GM19351 (cell line): ENCODE measurements around the gene ANKRD6.

Source experiments
- ATAC-seq: cut with Tn5 transposase; IDR thresholded peaks from one replicate; pipeline ENCODE4 v1.9.1; 2021; ENCODE audit warnings: mild to moderate bottlenecking, moderate library complexity; ENCODE audit not compliant: unreplicated experiment

Gene ANKRD6

DNA sequence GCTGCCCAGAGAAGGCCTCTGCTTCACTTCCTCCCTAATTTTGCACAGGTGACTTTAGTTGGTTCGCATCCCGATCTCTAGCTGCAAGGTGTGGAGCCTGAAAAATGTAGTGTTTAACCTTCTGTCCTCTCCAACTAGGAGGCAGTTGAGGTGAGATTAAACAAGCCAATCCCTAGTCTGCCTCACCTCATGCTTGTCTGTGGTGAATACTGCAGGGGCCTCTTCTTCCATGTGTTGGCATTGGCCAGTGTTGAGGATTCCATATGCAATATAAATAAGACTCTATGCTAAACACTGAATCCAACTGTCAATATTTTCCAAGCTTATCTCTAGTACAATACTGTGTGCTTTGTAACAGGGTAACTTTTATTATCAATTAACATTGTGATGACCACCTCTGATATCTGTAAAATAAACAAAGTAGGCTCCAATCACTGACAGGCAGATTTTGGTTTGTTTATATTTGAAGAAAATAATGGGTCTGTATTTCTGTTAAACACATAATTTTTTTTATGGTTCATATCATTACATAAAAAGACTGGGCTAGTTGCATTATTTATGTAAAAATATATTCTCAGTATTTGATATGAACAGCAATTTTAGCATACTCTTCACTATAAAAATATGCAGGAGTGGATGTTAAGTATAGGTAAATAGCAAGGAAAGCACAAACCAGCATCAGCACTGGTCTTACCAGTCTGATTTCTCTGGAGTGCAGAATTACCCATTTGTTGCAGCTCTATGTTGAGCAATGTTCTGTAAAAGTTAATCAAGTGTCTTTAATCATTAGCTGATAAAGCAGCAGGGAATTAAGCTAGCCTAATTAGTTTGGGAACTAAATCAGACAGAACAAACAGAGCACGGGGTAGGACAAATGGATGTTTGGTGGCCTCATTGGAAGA, 74.0 kb downstream of the ANKRD6 start:
- no peak for ATAC-seq

DNA sequence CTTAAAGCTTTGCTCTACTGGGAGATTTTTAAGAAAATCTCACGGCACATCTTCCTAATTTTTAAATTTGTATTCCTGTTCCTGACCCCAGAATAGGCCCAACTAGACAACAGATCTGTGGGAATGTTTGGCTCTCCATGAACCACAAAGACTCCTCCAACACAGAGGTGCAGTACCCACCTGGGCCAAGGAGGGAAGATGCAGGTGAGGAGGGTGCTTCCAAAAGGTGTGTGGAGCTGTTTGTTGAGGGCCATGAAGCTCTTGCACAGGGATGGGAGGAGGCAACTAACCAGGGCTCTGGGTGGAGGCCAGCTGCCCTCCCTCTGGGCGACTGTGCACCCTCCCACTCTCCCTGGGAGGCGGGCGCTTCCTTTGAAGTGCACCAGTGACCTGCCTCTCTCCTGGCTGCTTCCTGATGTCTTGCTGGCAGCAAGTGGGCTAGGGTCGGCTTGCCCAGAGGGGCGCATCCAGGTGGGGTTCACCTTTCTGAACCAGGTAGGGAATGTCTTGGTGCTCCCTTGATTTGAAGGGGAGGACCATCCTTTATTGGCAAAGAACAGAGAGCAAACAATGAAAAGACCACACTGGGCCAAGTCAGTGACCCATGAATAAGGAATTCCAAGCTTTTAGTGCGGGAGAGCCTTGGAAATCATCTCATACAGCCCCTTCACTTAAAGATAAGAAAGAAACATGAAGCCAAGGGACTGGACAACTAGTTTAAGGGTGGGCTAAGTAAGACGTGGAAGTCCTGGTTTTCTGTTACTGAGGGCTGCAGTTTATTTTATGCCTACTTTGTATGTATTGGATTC, 76.0 kb downstream of the ANKRD6 start:
- no peak for ATAC-seq

GRCh38 chr6:89509777-89510281, 76.9 kb downstream of the ANKRD6 start:
- ATAC-seq, result no peak

DNA sequence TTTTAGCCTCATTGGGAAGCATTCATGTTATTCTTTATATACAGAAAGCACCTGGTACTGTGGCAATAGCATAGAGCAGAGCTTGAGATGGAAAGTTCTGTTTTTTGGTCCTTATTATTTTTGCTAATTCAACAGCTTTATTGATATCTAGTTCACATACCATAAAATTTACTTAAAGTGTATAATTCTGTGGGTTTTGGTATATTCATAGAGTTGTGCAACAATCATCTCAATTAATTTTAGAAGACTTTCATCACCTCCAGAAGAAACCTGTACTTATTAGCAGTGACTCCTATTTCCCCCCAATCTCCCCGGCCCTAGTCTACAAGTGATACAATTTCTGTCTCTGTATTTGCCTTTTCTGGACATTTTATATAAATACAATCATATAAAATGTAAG, 77.4 kb downstream of the ANKRD6 start:
- no peak for ATAC-seq

- no peak for ATAC-seq
Measured at GRCh38 chr6:89518352-89519055, 85.6 kb downstream of the ANKRD6 start.

GRCh38 chr6:89520736-89521135, 87.8 kb downstream of the ANKRD6 start:
- ATAC-seq, result no peak

GRCh38 chr6:89522778-89523177, 89.8 kb downstream of the ANKRD6 start:
- no peak for ATAC-seq

DNA sequence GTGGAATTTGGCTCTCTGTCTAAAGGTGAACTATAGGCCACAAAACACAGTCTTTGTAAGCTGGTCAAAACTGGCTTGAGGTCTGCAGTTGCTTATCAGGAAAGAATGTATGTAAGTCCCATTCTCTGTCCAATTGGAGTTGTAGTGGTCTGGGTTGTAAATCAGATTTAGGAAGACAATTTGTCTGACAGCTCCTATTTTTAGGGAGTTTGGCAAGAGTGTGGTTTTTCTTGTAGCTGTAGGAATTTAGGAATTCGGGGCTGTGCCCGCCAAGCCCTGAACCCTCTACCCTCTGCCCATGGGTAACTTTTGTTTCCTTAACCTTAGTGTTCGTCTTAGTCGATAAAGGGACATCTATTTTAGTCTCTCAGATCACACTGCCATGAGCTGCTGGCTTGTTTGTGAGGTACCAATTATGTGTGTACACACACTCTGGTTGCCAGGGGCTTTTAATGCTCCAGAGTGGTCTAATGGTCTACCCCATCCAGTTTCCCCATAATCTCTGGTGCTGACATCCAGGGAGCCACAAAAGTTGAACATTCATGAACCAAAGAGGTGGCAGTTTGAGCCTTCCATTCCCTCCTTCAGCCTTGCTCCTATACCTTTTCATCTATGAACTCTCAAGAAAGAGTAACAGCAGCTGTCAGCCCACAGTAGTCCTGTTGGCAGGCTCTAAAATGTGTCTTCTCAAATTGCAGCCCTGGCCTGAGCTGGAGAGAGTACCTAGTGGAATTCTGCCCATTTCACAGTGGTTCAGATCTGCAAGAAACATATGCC, 93.0 kb downstream of the ANKRD6 start:
- no peak for ATAC-seq

GRCh38 chr6:89526563-89526869, 93.6 kb downstream of the ANKRD6 start:
- ATAC-seq, result no peak

GRCh38 chr6:89527634-89528033, 94.7 kb downstream of the ANKRD6 start:
- no peak for ATAC-seq

- ATAC-seq, result no peak
Measured at GRCh38 chr6:89528866-89529265, 95.9 kb downstream of the ANKRD6 start.

DNA sequence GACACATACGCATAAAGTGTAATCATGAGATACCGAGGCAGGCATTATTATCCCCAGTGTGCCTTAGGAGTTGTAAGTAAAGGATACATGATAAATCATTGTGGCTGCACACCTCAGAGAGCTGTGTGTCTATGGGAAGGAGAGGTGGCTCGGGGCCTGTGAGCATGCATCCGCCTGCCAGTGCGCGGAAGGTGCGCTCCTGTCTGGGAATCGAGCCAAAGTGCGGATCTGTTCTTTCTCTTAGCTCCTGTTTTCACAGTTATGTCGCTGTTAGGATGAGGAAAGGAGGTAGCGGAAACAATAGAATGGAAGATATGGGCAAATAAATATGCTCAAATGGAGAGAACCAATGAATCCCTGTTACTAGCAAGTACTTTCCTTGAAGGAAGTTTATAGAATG, 98.0 kb downstream of the ANKRD6 start:
- no peak for ATAC-seq

DNA sequence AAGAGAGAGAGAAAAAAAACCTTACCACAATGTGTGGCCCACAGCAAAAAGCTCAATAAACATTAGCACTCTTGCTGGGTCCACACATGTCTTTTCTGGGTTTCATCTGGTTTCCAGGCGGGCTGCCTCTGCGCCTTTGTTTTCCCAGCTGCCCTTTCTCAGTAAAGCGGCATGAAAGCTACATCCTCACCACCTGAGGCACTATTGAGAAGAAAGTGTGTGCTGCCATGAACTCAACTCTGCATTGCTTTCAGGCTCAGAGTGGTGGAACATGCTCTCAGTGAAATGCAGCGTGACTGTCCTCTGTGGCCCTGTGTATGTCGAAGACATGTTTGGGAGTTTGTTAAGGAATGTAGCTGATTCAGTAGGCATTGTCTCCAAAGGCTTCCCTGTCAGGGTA, 103.3 kb downstream of the ANKRD6 start:
- ATAC-seq, result no peak

DNA sequence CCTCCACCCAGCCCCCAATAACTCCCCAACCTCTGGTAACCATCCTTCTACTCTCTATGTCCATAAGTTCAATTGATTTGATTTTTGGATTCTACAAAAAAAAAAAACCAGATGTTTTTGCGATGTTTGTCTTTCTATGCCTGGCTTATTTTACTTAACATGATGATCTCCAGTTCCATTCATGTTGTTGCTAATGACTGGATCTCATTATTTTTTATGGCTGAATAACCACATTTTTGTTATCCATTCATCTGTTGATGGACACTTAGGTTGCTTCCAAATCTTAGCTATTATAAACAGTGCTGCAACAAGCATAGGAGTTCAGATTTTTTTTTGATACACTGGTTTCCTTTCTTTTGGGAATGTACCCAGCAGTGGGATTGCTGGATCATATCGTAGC, 106.8 kb downstream of the ANKRD6 start:
- ATAC-seq, result no peak

GRCh38 chr6:89542081-89542857, 109.3 kb downstream of the ANKRD6 start:
- no peak for ATAC-seq

- ATAC-seq, result no peak
Measured at GRCh38 chr6:89542866-89543265, 109.9 kb downstream of the ANKRD6 start.

GRCh38 chr6:89547281-89547680, 114.3 kb downstream of the ANKRD6 start:
- ATAC-seq, result no peak

DNA sequence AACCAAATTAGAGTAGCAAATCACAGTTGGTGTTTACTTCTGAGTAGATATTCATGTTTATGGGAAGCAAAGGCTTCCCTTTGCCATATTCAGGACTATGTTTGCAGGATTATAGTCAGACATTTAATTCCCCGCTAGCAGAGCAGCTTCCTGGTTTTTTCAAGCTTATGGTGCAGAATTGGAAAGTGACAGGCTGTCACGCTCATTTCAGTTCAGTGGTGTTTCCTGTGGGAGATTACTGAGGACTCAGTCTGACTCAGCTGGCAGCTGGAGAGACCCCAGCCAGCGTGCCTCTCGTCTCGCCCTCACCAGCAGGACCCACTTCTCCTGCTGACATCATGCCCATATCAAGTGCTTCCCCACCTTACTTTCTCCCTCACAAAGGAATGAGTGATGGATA, 120.5 kb downstream of the ANKRD6 start:
- ATAC-seq, result no peak

- no peak for ATAC-seq
Measured at GRCh38 chr6:89554106-89554505, 121.2 kb downstream of the ANKRD6 start.

DNA sequence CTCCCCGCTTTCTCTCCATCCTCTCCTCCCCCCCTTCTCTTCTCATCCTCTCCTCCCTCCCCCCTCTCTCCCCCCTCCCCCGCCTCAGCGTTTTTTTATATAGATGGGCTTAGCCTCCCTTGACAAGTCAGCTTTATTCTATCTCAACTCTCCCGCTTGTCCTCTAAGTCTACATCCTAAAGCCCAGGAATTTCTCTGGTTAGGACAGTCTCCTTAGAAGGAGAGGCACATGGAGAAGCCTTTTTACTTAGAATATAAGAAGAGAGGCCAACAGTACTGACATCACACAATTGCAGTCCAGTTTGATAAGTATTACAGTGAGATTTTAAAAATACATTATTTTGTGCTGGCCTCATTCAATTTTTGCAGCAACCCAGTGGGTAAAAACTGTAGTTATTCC, 122.1 kb downstream of the ANKRD6 start:
- ATAC-seq, result no peak
